IMR-90 (cell line): ENCODE measurements around the gene ZNF594. TPM values are rescaled to one million over a fixed set of nuclear protein-coding genes. Genes with fewer than 3 reads are reported as not detected.

Experiments
- ATAC-seq: fragments of 200-7000 bp; cut with Tn5 transposase; 2 replicates; pipeline ENCODE4 v1.9.1; 2020; ENCODE audit warnings: low read depth, mild to moderate bottlenecking, moderate library complexity
- BruUV-seq: library from RNA; stranded (reverse); fragments of 400-500 nt; replicated peaks from 2 replicates; lab custom pipeline; 2021; lab: Mats Ljungman, UMichigan
- CTCF ChIA-PET: fragments of 300-600 bp; formaldehyde crosslinking; extraction: SDS; loops from one replicate; lab custom pipeline; 2021; ENCODE audit warnings: antibody characterized with exemption; lab: Yijun Ruan, JAX
- POLR2A ChIA-PET: fragments of 300-600 bp; sonication (Branson Sonifier 250); formaldehyde crosslinking; loops from one replicate; lab custom pipeline; 2022; ENCODE audit warnings: antibody characterized with exemption; ENCODE audit not compliant: unreplicated experiment; lab: Charles Lee
- DNase-seq: peaks from one replicate; pipeline ENCODE4 v3.0.0; 2013
- H2AFZ ChIP-seq: replicated peaks from 2 replicates; pipeline ENCODE3; 2013; ENCODE audit warnings: low read length, mild to moderate bottlenecking; ENCODE audit not compliant: poor library complexity
- H2AK5ac ChIP-seq: 2 replicates; pipeline ENCODE4 v1.6.1; 2013; ENCODE audit warnings: low read depth, low read length, inconsistent platforms
- H2AK9ac ChIP-seq: replicated peaks from 2 replicates; pipeline ENCODE3; 2013; ENCODE audit warnings: mild to moderate bottlenecking, low read depth, low read length, moderate library complexity; ENCODE audit not compliant: poor library complexity
- H2BK120ac ChIP-seq: 2 replicates; pipeline ENCODE4 v1.6.1; 2013; ENCODE audit warnings: low read depth, low read length, inconsistent platforms
- H2BK15ac ChIP-seq: 3 replicates; pipeline ENCODE4 v1.6.1; 2013; ENCODE audit warnings: low read depth, low read length, inconsistent platforms
- H2BK20ac ChIP-seq: 2 replicates; pipeline ENCODE4 v1.6.1; 2013; ENCODE audit warnings: low read depth, mild to moderate bottlenecking, inconsistent platforms, low read length, moderate library complexity
- H2BK5ac ChIP-seq: 2 replicates; pipeline ENCODE4 v1.6.1; 2013; ENCODE audit warnings: mild to moderate bottlenecking, low read depth, low read length, inconsistent platforms; ENCODE audit not compliant: poor library complexity, severe bottlenecking
- H3K14ac ChIP-seq: replicated peaks from 2 replicates; pipeline ENCODE4 v1.6.1; 2013; ENCODE audit warnings: low read depth, low read length, inconsistent platforms
- H3K18ac ChIP-seq: 2 replicates; pipeline ENCODE4 v1.6.1; 2013; ENCODE audit warnings: low read depth, low read length, control low read depth
- H3K23ac ChIP-seq: 2 replicates; pipeline ENCODE4 v1.6.1; 2013; ENCODE audit warnings: low read depth, low read length, inconsistent platforms
- H3K27ac ChIP-seq: 2 replicates; pipeline ENCODE4 v1.5.1; 2013; ENCODE audit warnings: mild to moderate bottlenecking, control low read depth, low read length; ENCODE audit not compliant: insufficient read depth
- H3K27me3 ChIP-seq: 2 replicates; pipeline ENCODE4 v1.6.1; 2013; ENCODE audit warnings: low read length; ENCODE audit not compliant: control insufficient read depth, insufficient read depth
- H3K36me3 ChIP-seq: 2 replicates; pipeline ENCODE4 v1.6.1; 2013; ENCODE audit warnings: low read length, mixed read lengths; ENCODE audit not compliant: control insufficient read depth, insufficient read depth
- H3K4ac ChIP-seq: 2 replicates; pipeline ENCODE4 v1.6.1; 2013; ENCODE audit warnings: low read depth, low read length, inconsistent platforms
- H3K4me1 ChIP-seq: 2 replicates; pipeline ENCODE4 v1.6.1; 2013; ENCODE audit warnings: low read length, mixed read lengths; ENCODE audit not compliant: control insufficient read depth, insufficient read depth
- H3K4me2 ChIP-seq: 2 replicates; pipeline ENCODE4 v1.6.1; 2013; ENCODE audit warnings: low read depth, mild to moderate bottlenecking, control low read depth, low read length, moderate library complexity
- H3K4me3 ChIP-seq: 2 replicates; pipeline ENCODE4 v1.5.1; 2013; ENCODE audit warnings: low read depth, mild to moderate bottlenecking, control low read depth, low read length, moderate library complexity; ENCODE audit not compliant: insufficient read depth
- H3K56ac ChIP-seq: 2 replicates; pipeline ENCODE4 v1.6.1; 2013; ENCODE audit warnings: low read length, inconsistent platforms; ENCODE audit not compliant: insufficient read depth; ENCODE audit errors: extremely low read depth
- H3K79me1 ChIP-seq, 2 experiments: 2 replicates each; pipeline ENCODE4 v1.6.1; 2013; ENCODE audit warnings: low read length in 2 of 2, inconsistent platforms in 1 of 2, low read depth in 1 of 2
- H3K9ac ChIP-seq: 2 replicates; pipeline ENCODE4 v1.6.1; 2013; ENCODE audit warnings: low read depth, low read length, control low read depth
- H3K9me1 ChIP-seq: 2 replicates; pipeline ENCODE4 v1.6.1; 2013; ENCODE audit warnings: low read length, inconsistent platforms; ENCODE audit not compliant: insufficient read depth
- H3K9me3 ChIP-seq: 2 replicates; pipeline ENCODE4 v1.6.1; 2013; ENCODE audit warnings: low read length; ENCODE audit not compliant: control insufficient read depth, insufficient read depth
- H4K20me1 ChIP-seq: 2 replicates; pipeline ENCODE4 v1.6.1; 2013; ENCODE audit warnings: low read length, inconsistent platforms; ENCODE audit not compliant: insufficient read depth
- H4K5ac ChIP-seq: 2 replicates; pipeline ENCODE4 v1.6.1; 2013; ENCODE audit warnings: mild to moderate bottlenecking, low read depth, low read length, control low read depth
- H4K8ac ChIP-seq, 2 experiments: 2 replicates each; pipeline ENCODE4 v1.6.1; 2013; ENCODE audit warnings: low read depth in 2 of 2, low read length in 2 of 2, control low read depth in 1 of 2, inconsistent platforms in 1 of 2
- H4K91ac ChIP-seq: 2 replicates; pipeline ENCODE4 v1.6.1; 2013; ENCODE audit warnings: low read depth, low read length, inconsistent platforms; ENCODE audit not compliant: insufficient read depth
- CEBPB ChIP-seq: IDR thresholded peaks from 2 replicates; pipeline ENCODE4 v1.6.1; 2012; ENCODE audit warnings: low read depth, low read length, improper control_type of control experiment
- WGBS, 2 experiments: methylation state at CpG; one replicate each; pipeline versions ENCODE4 v1.1.5 to v1.1.7; 2013; ENCODE audit warnings: missing lambda C conversion rate in 2 of 2; ENCODE audit not compliant: insufficient read length in 1 of 2; ENCODE audit errors: extremely low coverage in 2 of 2; 5-methylcytosine and 5-hydroxymethylcytosine counted together
- dilution Hi-C: fragments of 300-500 bp; cut with HindIII; formaldehyde crosslinking; loops from one replicate; pipeline ENCODE4 v1.14.3; 2018; ENCODE audit warnings: low sequenced_read_pairs; ENCODE audit not compliant: unreplicated experiment
- in situ Hi-C: fragments of 300-500 bp; cut with MboI; formaldehyde crosslinking; loops from 3 replicates; pipeline ENCODE4 v1.14.3; 2019; ENCODE audit warnings: low sequenced_read_pairs, inconsistent platforms, mixed read lengths
- intact Hi-C: fragments of 100-400 bp; cut with micrococcal nuclease; formaldehyde crosslinking; loops from 2 replicates; pipeline ENCODE4 v1.10.0; 2022
- polyA plus RNA-seq, 3 experiments: library from polyadenylated mRNA; depleted of rRNA; stranded (reverse); fragments of >200 nt; gene quantifications; 2 replicates each; pipeline ENCODE4 v1.2.3, GENCODE V29; 2012; ENCODE audit warnings: low replicate concordance in 1 of 3
- total RNA-seq: library from RNA; depleted of rRNA; stranded (reverse); fragments of >200 nt; gene quantifications from 2 replicates; pipeline ENCODE4 v1.2.3, GENCODE V29; 2012
- TF ChIP-seq, protein P1 (sequence below): fragments of 150-350 bp; IDR thresholded peaks from 2 replicates; pipeline ENCODE4 v1.6.1; 2016; ENCODE audit warnings: low read depth, mild to moderate bottlenecking, low read length, moderate library complexity, borderline replicate concordance

ZNF594 gene
- total and polyA plus RNA-seq, 2 of the 4 experiments (the other 2 are of a cell fraction): 2.5 to 7.2 TPM

- no peak overlapping the region for H2BK15ac ChIP-seq
- no peak overlapping the region for H2AFZ ChIP-seq
- no peak overlapping the region for H3K23ac ChIP-seq
- peaks cover 0 to 3% of the 10 kb centered on the region in 2 experiments; a peak in 2 of 4 replicates for H3K79me1 ChIP-seq
- no peaks in the 10 kb centered on the region for H3K36me3 ChIP-seq
- in situ Hi-C loops (no loop called here), intact Hi-C loops (loop anchor here (10.0 kb wide), 1 partner anchor 74 kb away; no protein-coding TSS in a partner anchor), dilution Hi-C loops (no loop called here)
- TF ChIP-seq CEBPB: 0 out of 2 replicates have a peak, but pooled peaks have one; percentile 31
- TF ChIP-seq, protein P1, sequence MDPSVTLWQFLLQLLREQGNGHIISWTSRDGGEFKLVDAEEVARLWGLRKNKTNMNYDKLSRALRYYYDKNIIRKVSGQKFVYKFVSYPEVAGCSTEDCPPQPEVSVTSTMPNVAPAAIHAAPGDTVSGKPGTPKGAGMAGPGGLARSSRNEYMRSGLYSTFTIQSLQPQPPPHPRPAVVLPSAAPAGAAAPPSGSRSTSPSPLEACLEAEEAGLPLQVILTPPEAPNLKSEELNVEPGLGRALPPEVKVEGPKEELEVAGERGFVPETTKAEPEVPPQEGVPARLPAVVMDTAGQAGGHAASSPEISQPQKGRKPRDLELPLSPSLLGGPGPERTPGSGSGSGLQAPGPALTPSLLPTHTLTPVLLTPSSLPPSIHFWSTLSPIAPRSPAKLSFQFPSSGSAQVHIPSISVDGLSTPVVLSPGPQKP: no peak
- no peak overlapping the region for H3K18ac ChIP-seq
- no TSS peak for BruUV-seq
- H4K8ac ChIP-seq: no peak overlapping the region
- H3K4me1 ChIP-seq: peaks cover 4% of the 10 kb centered on the region; the same call in 1 of the 2 replicates
- no peak overlapping the region for H4K91ac ChIP-seq
- H3K9me1 ChIP-seq: peaks cover 3% of the 10 kb centered on the region; the same call in 1 of the 2 replicates
- ChIA-PET POLR2A (no interaction called here), CTCF (interaction anchor here (0.6 kb wide), 1 partner anchor 47 kb away, joined by 5 read pairs; no protein-coding TSS in a partner anchor)
- no peak overlapping the region for H4K5ac ChIP-seq
- H2BK120ac ChIP-seq: no peak overlapping the region
- ATAC-seq (no peak), DNase-seq (no peak)
- H3K14ac ChIP-seq: no peak overlapping the region
- no peak overlapping the region for H2AK5ac ChIP-seq
- no peak overlapping the region for H3K4me2 ChIP-seq
- no peak overlapping the region for H2AK9ac ChIP-seq
- H2BK20ac ChIP-seq: no peak overlapping the region
- H4K20me1 ChIP-seq: no peaks in the 10 kb centered on the region
- no peaks in the 10 kb centered on the region for H3K27me3 ChIP-seq
- WGBS, 2 experiments: 51% methylated on average over 3 of the region's 8 CpGs; no CpG with 5 or more reads in 1 of the 2 experiments
- H3K9ac ChIP-seq: no peak overlapping the region
- H3K4me3 ChIP-seq: no peak overlapping the region
- H3K9me3 ChIP-seq: no peaks in the 10 kb centered on the region
- no peak overlapping the region for H3K56ac ChIP-seq
- no peak overlapping the region for H3K27ac ChIP-seq
- H2BK5ac ChIP-seq: no peak overlapping the region
- no peak overlapping the region for H3K4ac ChIP-seq
These were observed 9.3 kb upstream of the ZNF594 start for GRCh38 chr17:5201011-5201410.
